Myometrial cell (primary cell): ENCODE data around the gene METTL13. TPM values are rescaled to one million over a fixed set of nuclear protein-coding genes. Genes with fewer than 3 reads are reported as not detected.

Source experiments
- total RNA-seq: library from RNA; depleted of rRNA; stranded (reverse); fragments of >200 nt; gene quantifications from 2 replicates; pipeline ENCODE4 v1.2.3, GENCODE V29; 2015

The METTL13 gene
- 27.8 and 28.5 TPM in 2 replicates for total RNA-seq

GRCh38 chr1:171781176-171781875, at the start of gene METTL13:
TSS of gene METTL13 (plus strand) at chr1:171781660. CDS start at chr1:171781968, 308 bp downstream.

GRCh38 chr1:171741872-171742576, 39.4 kb upstream of the METTL13 start, which contains the start of gene VAMP4:
TSS of gene VAMP4 (minus strand) at chr1:171742065. CDS start at chr1:171738414, 3,651 bp downstream.

GRCh38 chr1:171841050-171841910, 59.8 kb downstream of the METTL13 start, which contains the start of gene DNM3:
TSS of gene DNM3 (plus strand) at chr1:171841498. CDS start at chr1:171841657, 159 bp downstream.

Other genes starting within 250 kb of the METTL13 start
- gene MYOCOS, start 159.4 kb upstream of the METTL13 start, total RNA-seq, result not detected in 2 replicates
- not detected in 2 replicates for gene MYOC, start 129.0 kb upstream of the METTL13 start, total RNA-seq
- gene VAMP4, start 39.6 kb upstream of the METTL13 start, total RNA-seq, result 3.7 and 3.9 TPM in 2 replicates
- gene DNM3, start 59.8 kb downstream of the METTL13 start, total RNA-seq, result 0.53 TPM in 1 of 2 replicates, not detected in the other